Thyroid gland (tissue), 4 donors: ENCODE data around the gene PCGF1. TPM values are rescaled to one million over a fixed set of nuclear protein-coding genes. Genes with fewer than 3 reads are reported as not detected.
A peak's percentile ranks its signal among the peaks of the same experiment; 100 is the strongest.

Experiments used
- DNase-seq, 2 donors: peaks; one replicate each; pipeline ENCODE4 v3.0.0-alpha.2; 2019
- H3K27ac ChIP-seq, 3 donors: fragments of 200-600 bp; sonication (generic); 1 replicate in 2 of 3; 2 replicates in 1 of 3; pipeline ENCODE4 v1.5.1; 2016 to 2019; ENCODE audit warnings: mild to moderate bottlenecking in 1 of 3, moderate library complexity in 1 of 3
- H3K27me3 ChIP-seq: fragments of 200-600 bp; sonication (generic); one replicate; pipeline ENCODE4 v1.5.1; 2019
- H3K36me3 ChIP-seq, 2 donors: fragments of 200-600 bp; sonication (generic); one replicate each; pipeline ENCODE4 v1.5.1; 2016 to 2019
- H3K4me1 ChIP-seq, 2 donors: fragments of 200-600 bp; sonication (generic); one replicate each; pipeline ENCODE4 v1.5.1; 2017 to 2019
- H3K4me3 ChIP-seq, 3 donors: fragments of 200-600 bp; sonication (generic); replicated peaks in 1 of 3; 1 replicate in 2 of 3; 2 replicates in 1 of 3; pipeline ENCODE4 v1.5.1; 2016; ENCODE audit warnings: mild to moderate bottlenecking in 1 of 3
- H3K9me3 ChIP-seq: fragments of 200-600 bp; sonication (generic); one replicate; pipeline ENCODE4 v1.5.1; 2017
- POLR2A ChIP-seq, 2 donors: fragments of 450-650 bp; IDR thresholded peaks; one replicate each; pipeline ENCODE4 v1.6.1; 2017; ENCODE audit warnings: antibody characterized with exemption in 2 of 2, mild to moderate bottlenecking in 2 of 2, moderate library complexity in 1 of 2
- WGBS, 2 donors: methylation state at CpG; one replicate each; pipeline ENCODE4 v1.1.5; 2017; 5-methylcytosine and 5-hydroxymethylcytosine counted together
- intact Hi-C: fragments of 100-400 bp; cut with DNase I; formaldehyde crosslinking; loops from one replicate; pipeline ENCODE4 v1.15.1; 2023
- total RNA-seq, 4 donors: library from RNA; depleted of rRNA; stranded (reverse); fragments of >200 nt; gene quantifications; one replicate each; pipeline ENCODE4 v1.2.3, GENCODE V29; 2016
- TF ChIP-seq, protein P1 (sequence below), 6 experiments: fragments of 200-600 bp in 3 of 6; fragments of 450-650 bp in 3 of 6; sonication (generic) in 3 of 6; IDR thresholded peaks; one replicate each; pipeline ENCODE4 v1.5.1; 2016 to 2019; ENCODE audit warnings: antibody characterized with exemption in 6 of 6, mild to moderate bottlenecking in 2 of 6, inconsistent platforms in 1 of 6, moderate library complexity in 1 of 6

The PCGF1 gene
- total RNA-seq, 4 donors from 2014 or later, result 11.0 to 25.9 (median 17.1) TPM

DNA sequence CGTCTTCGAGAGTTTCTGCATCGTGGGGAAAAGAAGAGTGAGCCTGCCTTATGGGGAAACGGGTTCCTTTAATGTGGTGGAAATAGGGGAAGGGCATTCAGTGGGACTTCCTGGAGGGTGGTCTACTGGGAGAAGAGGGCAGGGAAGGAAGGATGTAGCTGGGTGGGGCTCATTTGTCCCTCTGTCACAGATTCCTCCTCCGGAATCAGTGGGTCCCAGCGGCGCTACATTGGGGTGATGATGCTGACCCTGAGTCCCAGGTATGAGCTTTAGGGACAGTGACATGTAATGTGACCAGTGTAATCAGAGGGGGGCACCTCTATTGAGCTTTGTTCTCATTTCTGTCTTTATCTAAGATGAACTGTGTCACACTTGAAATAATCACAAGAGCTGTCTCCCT is 24.2 kb upstream of the PCGF1 start:
- Histone ChIP-seq H3K4me1 (peaks cover 10 to 18% of the 10 kb centered on the region in 2 donors), H3K27me3 (no peaks in the 10 kb centered on the region), H3K36me3 (peaks cover 10 to 23% of the 10 kb centered on the region in 2 donors), H3K4me3 (no peak overlapping the region), H3K9me3 (no peaks in the 10 kb centered on the region), H3K27ac (no peak overlapping the region)
- WGBS, 2 donors, result 86 to 90% methylated on average over 7 of the region's 7 CpGs
- DNase-seq, result no peak
- no peak for TF ChIP-seq POLR2A (IDR thresholded peaks at IDR 0.05)
- TF ChIP-seq, protein P1, sequence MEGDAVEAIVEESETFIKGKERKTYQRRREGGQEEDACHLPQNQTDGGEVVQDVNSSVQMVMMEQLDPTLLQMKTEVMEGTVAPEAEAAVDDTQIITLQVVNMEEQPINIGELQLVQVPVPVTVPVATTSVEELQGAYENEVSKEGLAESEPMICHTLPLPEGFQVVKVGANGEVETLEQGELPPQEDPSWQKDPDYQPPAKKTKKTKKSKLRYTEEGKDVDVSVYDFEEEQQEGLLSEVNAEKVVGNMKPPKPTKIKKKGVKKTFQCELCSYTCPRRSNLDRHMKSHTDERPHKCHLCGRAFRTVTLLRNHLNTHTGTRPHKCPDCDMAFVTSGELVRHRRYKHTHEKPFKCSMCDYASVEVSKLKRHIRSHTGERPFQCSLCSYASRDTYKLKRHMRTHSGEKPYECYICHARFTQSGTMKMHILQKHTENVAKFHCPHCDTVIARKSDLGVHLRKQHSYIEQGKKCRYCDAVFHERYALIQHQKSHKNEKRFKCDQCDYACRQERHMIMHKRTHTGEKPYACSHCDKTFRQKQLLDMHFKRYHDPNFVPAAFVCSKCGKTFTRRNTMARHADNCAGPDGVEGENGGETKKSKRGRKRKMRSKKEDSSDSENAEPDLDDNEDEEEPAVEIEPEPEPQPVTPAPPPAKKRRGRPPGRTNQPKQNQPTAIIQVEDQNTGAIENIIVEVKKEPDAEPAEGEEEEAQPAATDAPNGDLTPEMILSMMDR (IDR thresholded peaks at IDR 0.05), result no peak
- intact Hi-C loops, result no loop called here

DNA sequence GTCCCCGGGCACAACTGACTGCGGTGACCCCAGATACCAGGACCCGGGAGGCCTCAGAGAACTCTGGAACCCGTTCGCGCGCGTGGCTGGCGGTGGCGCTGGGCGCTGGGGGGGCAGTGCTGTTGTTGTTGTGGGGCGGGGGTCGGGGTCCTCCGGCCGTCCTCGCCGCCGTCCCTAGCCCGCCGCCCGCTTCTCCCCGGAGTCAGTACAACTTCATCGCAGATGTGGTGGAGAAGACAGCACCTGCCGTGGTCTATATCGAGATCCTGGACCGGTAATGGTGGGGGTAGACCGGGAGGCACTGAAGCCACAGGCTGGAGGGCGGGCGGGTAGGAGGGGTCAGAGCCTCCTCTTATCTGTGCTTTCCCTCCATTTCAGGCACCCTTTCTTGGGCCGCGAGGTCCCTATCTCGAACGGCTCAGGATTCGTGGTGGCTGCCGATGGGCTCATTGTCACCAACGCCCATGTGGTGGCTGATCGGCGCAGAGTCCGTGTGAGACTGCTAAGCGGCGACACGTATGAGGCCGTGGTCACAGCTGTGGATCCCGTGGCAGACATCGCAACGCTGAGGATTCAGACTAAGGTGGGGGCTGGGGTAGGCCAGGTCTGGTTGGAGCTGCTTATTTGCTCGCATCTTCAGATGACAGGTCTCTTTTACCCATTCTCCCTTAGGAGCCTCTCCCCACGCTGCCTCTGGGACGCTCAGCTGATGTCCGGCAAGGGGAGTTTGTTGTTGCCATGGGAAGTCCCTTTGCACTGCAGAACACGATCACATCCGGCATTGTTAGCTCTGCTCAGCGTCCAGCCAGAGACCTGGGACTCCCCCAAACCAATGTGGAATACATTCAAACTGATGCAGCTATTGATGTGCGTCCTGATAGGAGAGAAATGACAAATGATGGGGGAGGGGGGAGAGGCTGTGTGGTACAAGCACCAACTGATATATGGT is 23.0 kb upstream of the PCGF1 start:
- WGBS, 2 donors, result 3 to 6% methylated on average over 24 to 49 of the region's 54 CpGs
- Histone ChIP-seq H3K9me3 (no peaks in the 10 kb centered on the region), H3K36me3 (peaks cover 15 to 34% of the 10 kb centered on the region in 2 donors), H3K27ac (peak overlapping the region; percentile 21 to 90 (median 39)), H3K4me1 (peaks cover 10 to 18% of the 10 kb centered on the region in 2 donors), H3K4me3 (peak overlapping the region; percentile 60 to 72 (median 71)), H3K27me3 (no peaks in the 10 kb centered on the region)
- TF ChIP-seq, protein P1 (IDR thresholded peaks at IDR 0.05), result no peak
- TF ChIP-seq POLR2A (IDR thresholded peaks at IDR 0.05), result no peak
- peak; percentile 26 to 33 for DNase-seq
- intact Hi-C loops, result no loop called here

DNA sequence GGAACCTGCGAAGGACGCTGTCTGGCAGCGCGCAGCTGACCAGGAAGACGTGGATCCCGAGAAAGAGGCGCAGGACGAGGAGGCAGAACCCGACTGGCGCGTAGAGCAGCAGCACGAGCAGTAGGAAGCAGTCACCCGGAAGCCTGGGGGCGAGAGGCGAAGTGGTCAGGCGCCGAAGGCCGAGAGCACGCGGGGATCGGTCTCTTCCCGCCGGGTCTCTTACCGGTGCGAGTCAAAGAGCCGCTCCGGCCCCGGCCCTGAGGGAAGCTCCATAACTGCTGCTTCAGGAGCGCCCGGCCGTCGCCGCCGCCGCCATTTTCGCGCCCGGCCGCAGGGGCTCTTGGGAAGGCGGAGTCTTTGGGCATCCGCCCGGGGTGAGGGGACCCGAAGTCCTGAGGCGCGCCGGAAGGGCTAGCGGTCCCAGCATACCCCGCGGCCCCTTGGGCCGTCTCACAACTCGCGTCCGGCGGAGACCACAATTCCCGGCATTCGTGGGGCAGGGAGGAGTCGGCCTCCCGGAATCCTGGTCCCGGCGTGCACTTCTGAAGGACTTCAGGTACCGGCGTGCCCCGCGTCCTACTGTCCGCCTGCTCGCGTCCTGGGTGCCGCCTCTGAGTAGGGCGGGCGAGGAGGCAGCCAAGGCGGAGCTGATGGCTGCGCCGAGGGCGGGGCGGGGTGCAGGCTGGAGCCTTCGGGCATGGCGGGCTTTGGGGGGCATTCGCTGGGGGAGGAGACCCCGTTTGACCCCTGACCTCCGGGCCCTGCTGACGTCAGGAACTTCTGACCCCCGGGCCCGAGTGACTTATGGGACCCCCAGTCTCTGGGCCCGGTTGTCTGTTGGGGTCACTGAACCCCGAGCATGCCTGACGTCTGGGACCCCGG is 22.1 kb upstream of the PCGF1 start, which contains the start of the genes AUP1 and HTRA2:
Gene AUP1, minus strand, starts transcription at position 350 of the 882 bp plus-strand sequence. Its CDS starts 77 bp downstream, at position 273.
Gene HTRA2, plus strand, starts transcription at position 577 of the 882 bp plus-strand sequence. Its CDS starts 74 bp downstream, at position 651.
- peak; percentile 99 for DNase-seq
- H3K36me3 ChIP-seq, result peaks cover 15 to 34% of the 10 kb centered on the region in 2 donors
- no peaks in the 10 kb centered on the region for H3K27me3 ChIP-seq
- TF ChIP-seq POLR2A (IDR thresholded peaks at IDR 0.05), result peak in 1 of 2 donors; percentile 78
- TF ChIP-seq, protein P1 (IDR thresholded peaks at IDR 0.05), result no peak
- peak within 1 kb of the TSS; percentile 78 to 90 (median 81) for H3K27ac ChIP-seq
- peaks cover 10 to 18% of the 10 kb centered on the region in 2 donors for H3K4me1 ChIP-seq
- intact Hi-C loops, result loop anchor here (10.0 kb wide), 1 partner anchor 55 kb away; no protein-coding TSS in a partner anchor
- H3K4me3 ChIP-seq, result peak within 1 kb of the TSS; percentile 71 to 100 (median 72)
- H3K9me3 ChIP-seq, result no peaks in the 10 kb centered on the region
- WGBS, 2 donors, result 0% methylated on average over 3 to 10 of the region's 87 CpGs

DNA sequence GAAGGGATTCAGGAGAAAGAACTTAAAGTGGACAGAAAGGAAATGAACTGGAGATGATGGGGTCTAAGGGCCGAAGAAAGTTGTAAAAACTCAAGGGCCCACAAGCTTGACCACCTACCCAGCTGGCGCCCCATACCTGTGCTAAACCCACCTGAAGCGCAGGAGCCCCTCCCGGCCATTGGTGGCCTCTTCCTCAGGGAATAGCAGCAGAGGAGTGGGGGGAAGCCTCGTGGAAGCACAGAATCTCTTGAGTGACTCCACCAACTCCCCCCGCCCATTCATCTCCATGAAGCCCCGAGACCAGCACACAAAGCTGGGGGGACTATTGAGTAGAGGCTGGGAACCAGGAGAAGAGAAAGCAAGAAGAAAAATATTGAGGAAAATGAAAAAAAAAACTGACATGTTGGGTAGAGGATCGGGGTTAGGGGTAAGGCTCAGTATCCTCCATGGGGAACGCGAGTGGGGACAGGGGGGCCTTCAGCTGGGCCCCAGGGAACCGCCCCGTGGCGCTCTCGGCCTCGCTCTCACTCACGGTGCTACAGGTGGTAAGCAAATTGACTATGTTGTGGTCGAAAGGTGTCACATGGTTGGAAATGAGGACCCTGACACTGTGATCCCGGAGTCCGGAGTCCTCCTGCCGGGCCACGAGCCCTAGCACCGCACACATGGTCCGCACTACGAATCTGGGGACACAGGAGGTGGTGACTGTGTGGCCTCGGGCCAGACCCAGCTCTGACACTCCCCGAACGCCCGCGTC is 21.3 kb upstream of the PCGF1 start:
- intact Hi-C loops, result loop anchor here (10.0 kb wide), 1 partner anchor 56 kb away; no protein-coding TSS in a partner anchor
- DNase-seq, result no peak
- peak overlapping the region; percentile 78 to 90 (median 81) for H3K27ac ChIP-seq
- H3K36me3 ChIP-seq, result peaks cover 15 to 34% of the 10 kb centered on the region in 2 donors
- peaks cover 10 to 18% of the 10 kb centered on the region in 2 donors for H3K4me1 ChIP-seq
- WGBS, 2 donors, result 17 to 22% methylated on average over 20 to 29 of the region's 29 CpGs
- H3K9me3 ChIP-seq, result no peaks in the 10 kb centered on the region
- no peaks in the 10 kb centered on the region for H3K27me3 ChIP-seq
- no peak for TF ChIP-seq POLR2A (IDR thresholded peaks at IDR 0.05)
- TF ChIP-seq, protein P1 (IDR thresholded peaks at IDR 0.05), result no peak
- H3K4me3 ChIP-seq, result peak overlapping the region; percentile 23 to 100 (median 71)
